WERI-Rb-1 (cell line): ENCODE data around the gene RASGRF2.

Experiments used
- DNase-seq: peaks from one replicate; pipeline ENCODE4 v3.0.0-alpha.2; 2020
- H3K27ac ChIP-seq: fragments of 250-450 bp; sonication (Bioruptor Pico); 2 replicates; pipeline ENCODE4 v1.5.1; 2020; ENCODE audit warnings: mild to moderate bottlenecking, moderate library complexity
- H3K27me3 ChIP-seq: fragments of 250-450 bp; sonication (Bioruptor Pico); 2 replicates; pipeline ENCODE4 v1.5.1; 2021; ENCODE audit warnings: mild to moderate bottlenecking, low read depth, moderate library complexity; ENCODE audit not compliant: insufficient read depth, severe bottlenecking
- H3K36me3 ChIP-seq: fragments of 250-450 bp; sonication (Bioruptor Pico); 2 replicates; pipeline ENCODE4 v1.5.1; 2020; ENCODE audit warnings: mild to moderate bottlenecking, moderate library complexity
- H3K4me3 ChIP-seq: 2 replicates; pipeline ENCODE4 v1.5.1; 2011; ENCODE audit warnings: low read depth, mild to moderate bottlenecking, control low read depth, low read length
- H3K9me3 ChIP-seq: fragments of 250-450 bp; sonication (Bioruptor Pico); 2 replicates; pipeline ENCODE4 v1.5.1; 2021; ENCODE audit warnings: mild to moderate bottlenecking, moderate library complexity; ENCODE audit not compliant: severe bottlenecking
- CTCF ChIP-seq: IDR thresholded peaks from 2 replicates; pipeline ENCODE4 v1.5.1; 2011; ENCODE audit warnings: low read depth, mild to moderate bottlenecking, control low read depth, inconsistent platforms, low read length

Gene RASGRF2

GRCh38 chr5:80988419-80988935 lies 28.3 kb downstream of the RASGRF2 start:
- H3K27me3 ChIP-seq, result no peaks in the 10 kb centered on the region
- no peak for DNase-seq
- H3K4me3 ChIP-seq, result no peak overlapping the region
- H3K27ac ChIP-seq, result no peak overlapping the region
- TF ChIP-seq CTCF, result no peak
- H3K36me3 ChIP-seq, result no peaks in the 10 kb centered on the region; the same call in none of the 2 replicates
- H3K9me3 ChIP-seq, result no peaks in the 10 kb centered on the region

DNA sequence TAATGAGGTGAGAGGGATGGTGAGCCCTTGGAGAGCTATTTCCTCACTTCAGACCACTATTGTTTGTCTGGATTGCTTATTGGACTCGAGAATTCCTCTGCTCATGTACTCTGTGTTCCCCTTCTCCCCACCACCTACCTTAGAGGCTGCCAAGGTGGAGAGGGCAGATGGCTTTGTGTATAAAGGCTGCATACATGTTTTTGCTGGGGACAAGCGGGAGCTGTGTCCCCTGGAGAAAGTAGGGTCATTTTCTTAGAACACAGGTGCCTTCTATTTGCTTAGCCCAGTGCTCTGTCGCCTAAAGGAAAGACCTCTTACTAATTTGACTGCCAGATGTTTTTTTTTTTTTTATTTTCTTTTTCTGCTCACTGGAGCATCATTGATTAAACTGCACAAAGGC lies 29.7 kb downstream of the RASGRF2 start:
- H3K27ac ChIP-seq, result no peak overlapping the region
- no peak for DNase-seq
- no peaks in the 10 kb centered on the region; the same call in none of the 2 replicates for H3K36me3 ChIP-seq
- H3K27me3 ChIP-seq, result no peaks in the 10 kb centered on the region
- H3K9me3 ChIP-seq, result no peaks in the 10 kb centered on the region
- TF ChIP-seq CTCF, result no peak
- H3K4me3 ChIP-seq, result no peak overlapping the region

GRCh38 chr5:80990527-80990926 lies 30.4 kb downstream of the RASGRF2 start:
- Histone ChIP-seq H3K4me3 (no peak overlapping the region), H3K36me3 (no peaks in the 10 kb centered on the region; the same call in none of the 2 replicates), H3K27ac (no peak overlapping the region), H3K27me3 (no peaks in the 10 kb centered on the region), H3K9me3 (no peaks in the 10 kb centered on the region)
- no peak for DNase-seq
- TF ChIP-seq CTCF, result no peak

DNA sequence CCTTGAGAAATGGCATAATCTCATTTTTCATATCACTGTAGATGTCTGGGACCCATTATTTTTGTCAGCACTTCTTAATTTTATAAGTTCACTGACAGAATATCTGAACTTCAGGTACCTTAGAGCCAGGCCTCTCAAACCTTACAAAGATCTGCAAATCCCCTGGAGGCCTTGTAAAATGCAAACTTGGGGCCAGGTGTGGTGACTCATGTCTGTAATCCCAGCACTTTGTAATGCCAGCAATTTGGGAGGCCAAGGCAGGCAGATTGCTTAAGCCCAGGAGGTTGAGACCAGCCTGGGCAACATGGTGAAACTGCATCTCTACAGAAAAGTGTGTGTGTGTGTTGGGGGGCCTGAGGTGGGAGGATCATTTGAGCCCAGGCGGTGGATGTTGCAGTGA lies 30.8 kb downstream of the RASGRF2 start:
- no peak for DNase-seq

GRCh38 chr5:80995908-80996307 lies 35.7 kb downstream of the RASGRF2 start:
- DNase-seq, result no peak
- TF ChIP-seq CTCF, result no peak
- Histone ChIP-seq H3K27ac (no peak overlapping the region), H3K27me3 (no peaks in the 10 kb centered on the region), H3K4me3 (no peak overlapping the region), H3K36me3 (peaks cover 7% of the 10 kb centered on the region), H3K9me3 (no peaks in the 10 kb centered on the region)

More for the DNA sequence above, 30.8 kb downstream of the RASGRF2 start:
- Histone ChIP-seq H3K27me3 (no peaks in the 10 kb centered on the region), H3K36me3 (no peaks in the 10 kb centered on the region; the same call in none of the 2 replicates), H3K4me3 (no peak overlapping the region), H3K9me3 (no peaks in the 10 kb centered on the region), H3K27ac (no peak overlapping the region)
- TF ChIP-seq CTCF, result no peak

- no peak for DNase-seq
- TF ChIP-seq CTCF, result no peak
- peaks cover 7% of the 10 kb centered on the region for H3K36me3 ChIP-seq
- no peak overlapping the region for H3K27ac ChIP-seq
- no peaks in the 10 kb centered on the region for H3K27me3 ChIP-seq
- H3K9me3 ChIP-seq, result no peaks in the 10 kb centered on the region
- no peak overlapping the region for H3K4me3 ChIP-seq
These were observed 38.4 kb downstream of the RASGRF2 start for GRCh38 chr5:80998590-80998979.
